Skeletal muscle cell (primary cell): ENCODE data around the gene DSE.

Experiments used
- DNase-seq: peaks from one replicate; pipeline ENCODE4 v3.0.0-alpha.2; 2010; ENCODE audit warnings: low read depth
- H3K4me3 ChIP-seq: 2 replicates; pipeline ENCODE4 v1.5.1; 2011; ENCODE audit warnings: low read depth, mild to moderate bottlenecking, control low read depth, low read length, moderate library complexity

DSE gene

DNA sequence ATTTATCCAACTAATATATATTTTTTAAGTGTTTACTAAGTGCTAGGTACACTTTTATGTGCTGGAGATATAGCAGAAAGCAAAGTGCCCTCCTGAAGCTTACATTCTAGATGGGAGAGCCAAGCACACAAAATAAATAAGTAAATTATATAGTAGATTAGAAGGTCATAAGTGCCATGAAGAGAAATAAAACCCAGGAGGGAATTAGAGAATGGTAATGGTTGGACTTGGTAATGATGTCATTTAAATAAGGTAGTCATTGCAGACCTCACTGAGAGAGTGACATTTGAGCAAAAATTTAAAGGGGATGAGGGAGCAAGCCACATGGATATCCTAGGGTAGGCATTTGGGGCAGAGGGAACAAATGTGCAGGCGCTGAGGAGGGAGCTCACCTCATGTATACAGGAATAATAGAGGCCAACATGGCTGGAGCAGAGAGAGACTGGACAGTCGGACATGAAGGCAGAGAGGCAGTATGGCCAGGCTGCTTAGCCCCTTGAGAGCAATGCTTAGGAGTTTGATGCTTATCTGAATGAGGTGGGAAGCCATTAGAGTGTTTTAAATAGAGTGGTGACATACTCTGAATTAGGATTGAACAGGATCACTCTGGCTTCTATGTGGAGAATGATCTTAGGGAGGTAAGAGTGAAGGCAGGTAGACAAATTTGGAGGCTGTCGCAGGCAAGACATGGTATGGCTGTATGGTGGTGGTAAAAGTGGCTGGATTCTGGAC, 14.1 kb downstream of the DSE start:
- DNase-seq, result no peak
- H3K4me3 ChIP-seq, result no peak overlapping the region

DNA sequence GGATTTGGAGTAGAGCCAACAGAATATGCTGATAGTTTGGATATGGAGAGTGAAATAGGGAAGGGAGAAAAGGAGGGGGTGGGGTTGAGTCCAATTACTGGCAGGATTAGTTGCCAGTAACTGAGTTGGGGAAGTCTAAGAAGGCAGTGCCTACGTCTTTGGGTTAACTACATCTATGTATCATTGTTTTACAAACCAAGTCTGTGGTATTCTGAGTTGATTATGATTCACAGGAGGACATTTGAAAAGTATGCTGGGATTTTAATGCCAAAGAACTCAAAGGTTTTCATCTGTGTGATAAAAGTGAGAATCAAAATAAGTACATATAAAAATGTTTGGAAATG, 14.7 kb downstream of the DSE start:
- no peak overlapping the region for H3K4me3 ChIP-seq
- peak; percentile 32 for DNase-seq

DNA sequence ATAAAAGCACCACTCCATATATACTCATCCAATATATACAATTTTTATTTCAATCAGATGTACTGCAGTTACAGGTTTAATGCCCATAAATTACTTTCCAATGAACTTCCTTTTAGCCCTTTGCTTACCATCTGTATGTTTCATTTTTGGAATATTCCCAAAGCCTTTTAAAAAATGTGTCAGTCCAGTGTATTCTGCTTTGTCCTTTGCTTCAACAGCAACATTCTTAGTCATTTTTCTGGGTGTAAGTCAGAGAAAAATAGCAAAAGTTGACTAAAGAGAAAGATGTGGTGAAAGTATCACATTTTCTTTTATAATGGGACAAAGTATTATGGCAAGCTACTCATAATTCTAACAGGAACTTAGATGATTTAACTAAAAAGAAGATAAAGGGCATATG, 15.2 kb downstream of the DSE start:
- no peak for DNase-seq
- no peak overlapping the region for H3K4me3 ChIP-seq

DNA sequence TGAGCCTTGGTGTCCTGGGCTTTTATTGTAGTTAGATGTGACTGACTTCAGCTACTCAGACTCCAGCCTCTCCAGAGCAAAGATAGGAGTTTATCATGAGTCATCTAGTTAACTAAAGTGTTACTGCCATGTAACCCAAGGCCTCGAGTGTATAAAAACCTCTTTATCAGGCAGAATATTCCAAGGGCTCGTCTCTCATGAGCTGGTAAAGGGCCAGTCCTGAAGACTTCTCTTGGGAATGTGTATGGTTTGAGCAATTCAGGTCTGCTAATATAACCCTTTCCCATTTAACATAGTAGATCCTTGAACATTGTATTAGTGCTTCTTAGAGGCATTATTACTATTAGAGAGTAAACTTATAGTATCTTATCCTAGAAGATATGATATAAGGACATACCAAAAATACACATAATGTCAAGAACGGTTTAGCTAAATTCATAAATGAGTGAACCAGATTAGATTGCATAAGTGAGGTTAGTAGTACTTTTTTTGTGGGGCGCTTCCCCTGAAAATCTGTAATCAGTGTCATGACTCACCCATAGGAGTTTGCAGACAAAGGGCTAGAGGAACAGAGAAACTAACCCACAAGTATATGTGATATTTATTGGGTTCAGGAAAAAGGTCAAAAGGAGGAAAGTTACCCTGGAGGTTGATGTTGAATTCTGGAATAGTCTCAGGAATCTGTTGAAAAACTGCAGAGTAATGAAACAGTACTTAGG, 16.0 kb downstream of the DSE start:
- no peak for DNase-seq
- no peak overlapping the region for H3K4me3 ChIP-seq

DNA sequence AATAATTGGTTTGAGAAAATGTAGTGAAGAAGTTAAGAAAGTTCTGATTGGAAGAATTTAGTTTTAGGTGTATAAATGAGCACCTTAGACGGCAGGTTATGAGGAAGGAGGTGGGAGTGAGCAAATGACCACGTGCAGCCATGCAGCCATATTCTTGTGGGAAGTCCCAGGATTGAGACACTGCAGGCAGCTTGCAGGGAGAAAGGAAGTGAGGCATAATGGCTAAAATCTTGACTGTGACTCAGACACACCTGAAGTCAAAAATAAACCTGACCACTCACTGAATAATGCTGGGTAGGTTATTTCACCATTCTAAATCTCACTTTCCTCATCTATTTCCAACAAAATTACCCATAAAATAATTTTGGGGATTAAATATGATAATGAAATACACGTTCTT, 16.6 kb downstream of the DSE start:
- no peak overlapping the region for H3K4me3 ChIP-seq
- DNase-seq, result no peak

DNA sequence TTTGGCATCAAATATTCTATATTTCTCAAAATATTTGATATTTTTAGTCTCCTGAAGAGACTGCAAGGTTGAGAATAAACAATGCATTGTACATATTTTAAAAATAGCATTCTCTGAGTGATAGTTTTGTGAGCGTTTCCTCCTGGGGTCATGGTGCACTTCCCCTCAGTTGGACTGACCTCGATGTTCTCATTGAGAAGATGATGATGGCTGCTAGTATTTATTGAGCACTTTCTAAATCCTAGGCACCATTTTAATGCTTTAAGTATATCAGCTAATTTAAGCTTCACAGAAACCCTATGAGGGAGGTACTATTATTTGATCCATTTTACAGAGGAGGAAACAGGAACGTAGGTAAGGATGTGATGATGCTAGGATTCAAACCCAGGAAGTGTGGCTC, 18.2 kb downstream of the DSE start:
- no peak overlapping the region for H3K4me3 ChIP-seq
- no peak for DNase-seq

DNA sequence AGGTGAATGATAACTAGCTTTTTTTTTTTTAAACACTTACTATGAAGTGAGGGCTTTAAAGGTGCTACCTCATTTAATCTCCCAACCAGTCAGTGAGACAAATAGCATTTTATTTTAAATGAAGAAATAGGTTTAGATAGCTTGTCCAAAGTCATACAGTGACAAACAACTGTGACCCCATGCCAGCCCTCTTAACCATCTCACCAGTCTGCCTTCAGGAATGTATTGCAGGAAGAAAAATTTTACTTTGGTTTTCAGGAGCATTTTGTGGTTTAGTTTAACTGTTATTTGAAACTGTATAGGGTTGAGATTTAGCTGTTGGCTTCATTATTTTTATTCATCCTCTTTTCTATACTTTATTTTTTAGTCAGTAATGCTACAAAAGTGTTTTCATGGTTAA, 18.6 kb downstream of the DSE start:
- no peak overlapping the region for H3K4me3 ChIP-seq
- no peak for DNase-seq

DNA sequence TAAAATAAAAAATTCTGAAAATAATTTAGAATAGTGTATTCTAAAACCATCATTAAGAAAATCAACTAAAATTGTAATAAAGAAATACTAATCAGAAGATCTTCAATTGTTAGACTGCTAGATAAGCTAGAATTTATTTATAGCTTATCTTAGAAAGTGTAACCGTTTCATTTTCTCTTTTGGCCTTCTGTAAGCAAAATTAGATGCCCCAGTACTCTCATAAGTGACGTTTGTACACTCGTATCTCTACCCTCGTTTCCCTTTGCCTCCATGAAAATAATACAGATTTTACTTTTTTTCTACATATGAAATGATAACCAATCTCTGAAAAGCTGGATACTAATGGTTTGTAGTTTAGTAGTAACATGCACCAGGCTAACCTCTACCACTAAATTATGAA, 19.8 kb downstream of the DSE start:
- H3K4me3 ChIP-seq, result no peak overlapping the region
- no peak for DNase-seq

DNA sequence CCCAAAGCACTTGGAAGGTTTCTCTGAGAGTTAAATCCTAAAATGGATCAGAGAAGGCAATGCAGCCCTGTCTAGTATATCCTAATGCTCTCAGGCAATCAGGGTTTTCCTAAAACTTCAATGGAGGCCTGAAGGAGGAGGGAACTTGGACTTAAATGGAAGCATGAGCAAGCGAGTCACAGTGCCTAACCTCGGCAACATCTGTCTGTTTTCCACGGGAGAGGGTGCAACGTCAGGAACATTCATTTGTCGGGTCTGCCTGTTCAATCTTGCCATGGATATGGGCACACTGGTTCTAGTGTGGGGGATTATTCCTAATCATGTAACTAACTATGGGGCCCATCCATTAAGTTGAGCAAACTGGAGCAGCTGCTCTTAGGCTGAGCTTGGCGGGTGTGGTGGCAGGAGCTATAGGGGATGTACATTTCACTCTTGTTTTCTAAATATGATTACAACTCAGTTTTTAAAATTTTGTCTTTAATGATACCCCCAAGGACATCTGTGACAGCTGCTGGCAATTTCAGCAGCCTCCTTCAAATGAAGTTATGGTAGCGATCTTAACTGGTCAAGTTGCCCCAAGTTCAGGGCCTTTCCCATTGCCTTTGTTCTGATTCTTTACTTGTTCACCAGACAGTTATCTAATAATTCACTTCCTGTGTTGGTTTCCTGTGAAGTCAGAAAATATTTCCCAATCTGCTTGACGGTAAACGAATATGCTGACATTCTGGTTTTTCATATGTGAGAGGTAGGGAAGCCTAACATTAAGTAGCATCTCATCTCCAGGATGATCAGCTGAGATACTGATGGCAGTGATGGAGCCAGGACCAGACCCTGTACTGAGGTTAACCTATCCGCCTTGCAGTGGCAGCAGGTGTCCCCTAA, 21.6 kb downstream of the DSE start:
- H3K4me3 ChIP-seq, result no peak overlapping the region
- DNase-seq, result no peak

DNA sequence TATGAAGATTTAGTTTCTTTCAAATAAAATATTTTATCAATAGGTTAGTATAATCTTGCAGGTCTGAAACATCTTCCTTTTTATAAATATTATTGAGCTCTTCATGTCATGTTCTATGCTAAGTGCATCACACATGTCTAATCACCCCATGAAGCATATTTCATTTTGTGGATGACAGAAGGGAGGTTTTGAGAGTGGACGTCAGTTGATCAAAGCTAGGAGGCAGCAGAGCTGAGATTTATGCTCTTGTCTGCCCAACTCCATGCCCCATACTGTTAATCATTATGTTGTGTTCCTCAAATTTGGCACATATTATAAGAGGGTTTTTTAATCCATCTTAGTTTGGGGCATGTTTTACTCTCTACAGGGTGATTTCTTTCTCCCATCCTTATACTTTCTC, 22.7 kb downstream of the DSE start:
- no peak for DNase-seq
- H3K4me3 ChIP-seq, result no peak overlapping the region

DNA sequence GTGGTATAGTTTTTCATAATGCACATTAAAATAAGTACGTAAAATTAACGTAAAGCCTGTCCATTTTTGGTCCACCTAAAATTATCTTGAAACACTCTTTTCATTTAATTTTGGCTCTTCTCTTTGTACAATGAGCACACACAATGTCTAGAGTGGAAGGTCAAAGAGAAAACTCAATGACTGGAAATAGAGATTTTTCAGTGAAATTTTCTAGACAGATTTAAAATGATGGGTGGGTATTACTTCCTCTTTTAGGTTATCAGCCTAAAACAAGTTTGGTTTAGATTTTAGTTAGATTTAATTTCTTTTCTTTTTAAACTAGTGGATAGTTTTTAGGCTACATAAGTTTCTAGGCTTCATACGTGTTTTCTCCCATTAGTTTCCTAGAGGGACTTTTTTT, 24.9 kb downstream of the DSE start:
- no peak for DNase-seq
- H3K4me3 ChIP-seq, result no peak overlapping the region

DNA sequence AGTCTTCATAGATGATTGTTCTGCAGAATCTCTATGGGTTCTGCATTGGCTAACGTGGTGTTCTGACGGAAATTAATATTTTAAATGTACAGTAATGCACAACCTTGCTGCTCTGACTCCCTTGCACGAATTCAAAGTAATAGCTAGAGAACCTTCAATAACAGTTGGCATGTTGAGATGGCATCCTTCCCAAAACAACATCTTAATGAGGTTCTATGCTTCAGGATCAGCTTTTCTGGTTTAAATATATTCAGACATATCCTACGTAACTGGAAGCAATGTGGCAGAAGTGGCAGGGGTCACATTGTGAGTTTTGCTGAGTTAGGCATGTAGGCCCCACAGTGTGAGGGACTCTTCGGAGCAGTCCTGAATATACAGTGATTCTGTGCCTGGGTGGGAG, 25.7 kb downstream of the DSE start:
- DNase-seq, result no peak
- H3K4me3 ChIP-seq, result no peak overlapping the region

DNA sequence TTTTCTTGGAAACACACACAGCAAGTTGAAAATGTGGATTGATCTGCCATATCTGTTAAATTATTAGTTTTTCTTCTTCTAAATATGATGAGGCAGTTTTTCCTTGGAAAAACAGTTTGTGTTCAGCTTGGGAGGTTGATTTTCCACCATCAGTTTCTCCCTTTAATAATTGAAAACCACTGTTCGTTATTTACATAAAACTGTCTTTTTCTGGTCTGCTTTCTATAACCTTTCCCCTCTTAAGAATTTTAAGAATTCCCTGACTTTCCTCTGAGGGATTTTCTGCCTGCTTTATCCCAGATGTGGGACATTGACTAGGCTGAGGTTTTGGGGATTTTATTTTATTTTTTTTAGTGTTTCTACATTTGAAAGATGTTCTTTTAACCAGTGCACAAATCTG, 27.2 kb downstream of the DSE start:
- no peak for DNase-seq
- H3K4me3 ChIP-seq, result no peak overlapping the region

DNA sequence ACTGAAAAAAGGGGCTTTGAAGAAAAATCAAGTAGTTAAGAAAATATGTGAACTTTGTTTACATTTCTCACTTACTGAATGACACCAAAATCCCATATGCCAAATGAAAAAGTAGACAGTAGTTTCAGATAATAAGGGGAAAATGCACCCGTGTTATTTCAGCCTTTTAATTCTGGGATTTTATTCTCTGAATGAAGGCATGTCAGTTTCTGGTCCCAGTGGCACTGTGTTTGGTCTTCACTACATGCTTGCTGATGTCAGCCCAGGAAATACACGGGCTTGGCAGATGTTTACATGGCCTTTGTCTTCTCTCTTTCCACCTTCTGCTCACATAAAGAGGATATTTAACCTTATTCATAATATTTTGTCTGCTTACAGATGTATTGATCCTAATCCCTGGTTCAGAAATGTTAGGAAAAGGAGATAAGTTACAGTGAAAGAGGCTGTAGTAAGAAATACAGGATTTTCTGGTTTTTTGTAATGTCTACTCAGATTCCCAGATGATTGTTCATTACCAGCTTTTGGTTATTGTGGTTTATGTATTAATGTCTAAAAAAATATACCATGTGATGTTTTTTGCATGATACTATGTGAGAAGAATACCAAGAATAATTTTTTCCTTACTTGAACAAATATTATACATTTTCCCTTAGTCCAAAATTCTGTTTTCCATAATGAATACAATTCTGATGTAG, 27.7 kb downstream of the DSE start:
- H3K4me3 ChIP-seq, result no peak overlapping the region
- no peak for DNase-seq

DNA sequence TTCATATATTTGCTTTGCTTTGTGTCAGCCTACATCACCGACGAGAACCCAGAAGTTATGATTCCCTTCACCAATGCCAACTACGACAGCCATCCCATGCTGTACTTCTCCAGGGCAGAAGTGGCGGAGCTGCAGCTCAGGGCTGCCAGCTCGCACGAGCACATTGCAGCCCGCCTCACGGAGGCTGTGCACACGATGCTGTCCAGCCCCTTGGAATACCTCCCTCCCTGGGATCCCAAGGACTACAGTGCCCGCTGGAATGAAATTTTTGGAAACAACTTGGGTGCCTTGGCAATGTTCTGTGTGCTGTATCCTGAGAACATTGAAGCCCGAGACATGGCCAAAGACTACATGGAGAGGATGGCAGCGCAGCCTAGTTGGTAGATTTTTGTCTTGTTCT, 28.5 kb downstream of the DSE start:
- no peak for DNase-seq
- no peak overlapping the region for H3K4me3 ChIP-seq

DNA sequence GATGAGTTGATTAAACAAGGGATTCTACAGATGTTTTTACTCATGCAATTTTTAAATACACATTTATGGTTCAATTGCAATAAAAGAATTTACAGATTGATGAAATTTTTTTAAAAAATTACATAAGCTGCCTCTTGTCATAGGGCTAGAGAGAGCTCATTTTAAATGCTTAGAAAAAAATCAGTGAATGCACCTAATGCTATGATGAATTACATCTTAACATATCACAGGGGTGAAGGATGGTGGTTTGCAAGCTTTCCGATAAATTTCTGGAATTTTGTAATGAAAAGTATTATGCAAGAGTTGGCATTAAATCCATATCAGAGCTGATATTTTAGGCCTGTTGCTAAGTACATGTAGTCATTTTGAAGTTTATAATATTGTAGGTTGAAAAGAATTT, 29.6 kb downstream of the DSE start:
- H3K4me3 ChIP-seq, result no peak overlapping the region
- DNase-seq, result no peak

DNA sequence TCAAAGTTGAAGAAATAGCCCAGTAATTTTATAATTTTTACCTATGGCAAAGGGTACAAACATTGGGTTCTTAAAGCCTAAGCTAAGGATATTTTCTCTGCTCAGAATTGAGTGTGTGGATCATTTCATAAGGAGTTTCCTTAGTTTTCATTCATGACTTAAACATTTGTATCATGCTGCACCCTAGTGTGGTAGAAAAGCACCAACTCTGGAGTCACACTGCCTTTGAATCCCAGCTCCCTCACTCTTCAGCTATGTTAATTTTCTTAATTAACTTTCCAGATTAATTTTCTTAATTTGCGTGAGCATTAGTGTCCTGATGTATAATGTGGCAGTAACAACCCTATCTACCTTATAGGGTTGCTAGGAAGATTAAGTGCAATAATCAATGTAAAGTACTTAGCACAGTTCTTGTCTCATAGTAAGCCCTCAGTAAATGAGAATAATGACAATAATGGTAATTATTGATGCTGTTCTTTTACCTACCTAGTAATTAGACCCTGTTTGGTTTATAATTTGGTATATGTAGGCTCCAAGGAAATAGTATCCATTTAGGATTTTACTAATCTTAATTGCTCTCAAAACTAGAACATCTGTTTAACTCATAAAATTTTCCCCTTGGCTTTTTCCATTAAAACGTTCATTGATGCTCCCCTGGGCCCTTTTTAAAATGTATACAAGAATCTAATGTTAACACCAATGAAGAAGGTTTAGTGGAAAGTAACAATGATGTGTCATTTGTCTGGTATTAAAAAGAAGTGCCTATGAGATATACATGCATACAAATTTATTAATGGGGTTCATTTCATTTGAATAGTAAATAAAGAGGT, 31.6 kb downstream of the DSE start:
- no peak for DNase-seq
- no peak overlapping the region for H3K4me3 ChIP-seq

DNA sequence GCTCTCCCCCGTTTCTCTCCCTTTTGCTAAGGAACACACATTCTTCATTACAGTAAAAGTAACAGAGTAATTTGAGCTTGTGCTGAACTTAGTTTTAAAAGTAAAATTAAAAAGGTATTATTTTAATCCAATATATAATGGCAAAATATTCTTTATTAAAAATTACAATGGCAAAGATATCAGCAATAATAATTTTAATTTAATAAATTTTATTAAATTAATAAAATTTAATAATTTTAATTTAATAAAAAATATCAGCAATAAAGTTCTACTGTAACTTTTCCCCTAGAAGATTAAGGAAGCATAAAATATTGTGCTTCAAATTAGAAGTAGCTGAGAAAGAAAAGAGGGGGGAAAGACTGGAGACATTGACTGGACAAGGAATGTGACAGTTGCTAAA, 32.5 kb downstream of the DSE start:
- DNase-seq, result no peak
- no peak overlapping the region for H3K4me3 ChIP-seq

DNA sequence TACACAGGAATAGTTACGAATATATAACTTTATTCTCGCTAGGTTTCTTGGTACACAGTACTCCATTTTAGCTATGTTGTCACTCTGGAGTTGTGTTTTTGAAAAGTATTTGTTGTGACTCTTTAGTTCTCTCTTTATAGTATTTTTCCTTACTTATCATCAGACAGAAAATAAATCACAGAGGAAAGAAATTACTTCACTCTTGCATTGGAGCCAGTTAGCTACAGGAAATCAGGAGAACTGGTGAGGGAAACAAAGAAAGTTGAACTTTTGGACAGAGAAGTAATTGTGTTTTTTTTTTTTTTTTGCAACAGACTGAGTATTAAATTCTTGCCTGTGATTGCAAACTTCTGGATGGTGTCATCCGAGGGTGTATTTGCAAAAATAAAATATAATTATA, 33.9 kb downstream of the DSE start:
- no peak for DNase-seq
- no peak overlapping the region for H3K4me3 ChIP-seq
